ENCODE results near the gene EIF3A.
A peak's percentile ranks its signal among the peaks of the same experiment; 100 is the strongest.
"Not testable (repeated sequence)": the region's sequence is repeated elsewhere in the genome, so short reads cannot be mapped to it uniquely, and the experiment has no call there.

EIF3A gene

DNA sequence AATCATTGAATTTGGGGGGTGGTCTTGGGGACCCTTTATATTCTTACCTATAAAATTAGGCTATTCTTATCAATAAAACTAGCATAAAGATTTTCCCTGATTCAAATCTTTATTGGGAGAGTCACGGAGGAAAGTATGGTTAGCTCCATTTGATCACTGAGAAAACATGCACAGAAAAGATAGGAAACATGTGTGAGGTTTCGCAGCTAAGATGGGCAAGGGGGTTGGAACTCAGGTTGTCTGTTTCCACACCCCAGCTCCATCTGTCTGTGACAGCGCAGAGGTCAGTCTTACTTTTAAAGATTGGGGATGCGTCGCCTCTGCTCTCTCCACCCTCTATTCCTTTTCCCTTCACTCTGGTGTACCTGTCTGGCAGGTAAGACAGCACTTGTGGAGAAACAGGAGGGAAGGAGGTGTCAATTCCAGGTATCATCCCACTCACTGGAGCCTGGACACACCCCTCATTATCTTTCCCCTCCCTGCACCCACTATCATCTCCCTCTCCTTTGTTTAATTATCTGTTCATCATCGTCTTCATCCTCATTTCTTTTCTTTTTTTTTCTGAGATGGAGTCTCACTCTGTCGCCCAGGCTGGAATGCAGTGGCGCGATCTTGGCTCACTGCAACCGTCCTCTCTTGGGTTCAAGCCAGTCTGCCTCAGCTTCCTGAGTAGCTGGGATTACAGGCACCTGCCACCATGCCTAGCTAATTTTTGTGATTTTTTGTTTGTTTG lies 20.9 kb upstream of the EIF3A start:
- no peak for DNase-seq (ENCODE audit: low spot score)

DNA sequence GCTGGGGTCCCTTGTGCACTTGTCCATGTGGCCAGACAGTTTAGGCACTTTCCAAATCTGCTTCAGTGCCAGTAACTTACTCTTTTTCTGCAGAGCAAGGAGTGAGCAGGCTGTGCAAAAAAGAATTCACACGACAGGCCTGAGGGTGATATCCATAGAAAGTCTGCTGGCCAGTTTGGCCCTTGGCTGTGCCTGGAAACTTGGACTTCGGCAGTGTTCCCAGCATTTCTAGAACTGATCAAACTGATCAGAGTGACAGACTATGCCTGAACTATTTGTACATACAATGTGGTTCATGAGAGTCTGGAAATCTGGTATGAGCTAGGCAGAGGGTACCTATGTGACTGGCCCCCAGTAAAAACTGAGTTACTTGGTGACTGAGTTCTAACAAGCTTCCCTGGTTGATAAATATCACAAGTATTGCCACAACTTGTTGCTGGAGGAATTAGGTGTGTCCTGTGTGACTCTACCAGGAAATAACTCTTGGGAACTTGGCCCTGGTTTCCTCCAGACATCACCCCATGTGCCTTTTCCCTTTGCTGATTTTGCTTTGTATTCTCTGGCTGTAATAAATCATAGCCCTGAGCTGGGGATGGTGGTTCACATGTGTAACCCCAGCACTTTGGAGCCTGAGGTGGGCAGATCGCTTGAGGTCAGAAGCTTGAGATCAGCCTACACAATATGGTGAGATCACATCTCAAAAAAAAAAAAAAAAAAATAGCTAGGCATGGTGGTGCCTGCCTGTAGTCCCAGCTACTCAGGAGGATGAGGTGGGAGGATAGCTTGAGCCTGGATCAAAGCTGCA lies 20.0 kb upstream of the EIF3A start:
- no peak for DNase-seq (ENCODE audit: low spot score)

DNA sequence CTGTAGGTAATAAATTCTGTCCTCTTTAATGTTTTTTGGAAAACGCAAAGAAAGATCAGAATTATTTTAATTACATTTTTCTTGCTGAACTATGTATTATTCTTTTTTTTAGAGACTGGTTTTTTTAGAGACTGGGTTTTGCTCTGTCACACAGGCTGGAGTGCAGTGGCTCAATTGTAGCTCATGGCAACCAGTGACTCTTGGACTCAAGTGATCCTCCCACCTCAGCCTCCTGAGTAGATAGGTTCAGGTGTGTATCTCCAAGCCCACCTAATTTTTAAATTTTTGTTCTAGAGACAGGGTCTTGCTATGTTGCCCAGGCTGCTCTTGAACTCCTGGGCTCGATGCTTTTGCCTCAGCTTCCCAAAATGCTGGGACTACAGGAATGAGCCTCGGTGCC lies 18.0 kb upstream of the EIF3A start:
- no peak for DNase-seq (ENCODE audit: low spot score)

DNA sequence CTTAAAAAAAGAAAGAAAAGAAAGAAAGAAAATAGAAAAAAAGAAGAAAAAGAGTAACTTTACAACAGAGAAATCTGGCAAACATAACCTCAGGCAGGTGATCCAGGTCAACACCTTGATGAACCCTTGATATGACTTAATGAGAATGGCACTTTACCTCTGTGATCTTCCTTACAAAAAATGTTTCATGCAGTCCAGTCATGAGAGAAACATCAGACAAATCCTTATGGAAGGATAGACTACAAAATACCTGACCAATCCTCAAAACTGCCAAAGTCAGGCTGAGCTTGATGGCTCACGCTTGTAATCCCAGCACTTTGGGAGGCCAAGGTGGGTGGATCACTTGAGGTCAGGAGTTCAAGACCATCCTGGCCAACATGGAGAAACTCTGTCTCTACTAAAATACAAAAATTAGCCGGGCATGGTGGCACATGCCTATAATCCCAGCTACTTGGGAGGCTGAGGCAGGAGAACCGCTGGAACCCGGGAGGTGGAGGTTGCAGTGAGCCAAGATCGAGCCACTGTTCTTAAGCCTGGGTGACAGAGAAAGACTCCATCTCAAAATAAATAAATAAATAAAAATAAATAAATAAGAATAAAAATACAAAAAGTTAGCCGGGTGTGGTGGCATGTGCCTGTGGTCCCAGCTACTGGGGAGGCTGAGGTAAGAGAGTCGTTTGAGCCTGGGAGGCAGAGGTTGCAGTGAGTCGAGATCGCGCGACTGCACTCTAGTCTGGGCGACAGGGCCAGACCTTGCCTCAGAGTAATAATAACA lies 16.2 kb upstream of the EIF3A start:
- not testable (repeated sequence) for DNase-seq (ENCODE audit: low spot score)

DNA sequence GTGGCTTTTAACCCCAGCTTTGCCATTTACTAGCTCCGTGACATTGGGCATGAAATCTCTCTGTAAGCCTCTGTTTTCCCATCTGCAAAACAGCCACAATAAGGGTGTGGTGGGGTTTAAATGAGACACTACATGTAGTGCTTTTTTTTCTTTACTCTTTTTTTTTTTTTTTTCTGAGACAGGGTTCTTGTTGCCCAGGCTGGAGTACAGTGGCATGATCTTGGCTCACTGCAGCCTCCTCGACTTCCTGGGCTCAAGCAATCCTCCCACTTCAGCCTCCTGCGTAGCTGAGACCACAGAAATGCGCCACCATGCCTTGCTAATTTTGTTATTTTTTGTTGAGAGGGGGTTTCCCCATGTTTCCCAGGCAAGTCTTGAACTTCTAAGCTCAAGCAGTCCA lies 15.0 kb upstream of the EIF3A start:
- no peak for DNase-seq (ENCODE audit: low spot score)

DNA sequence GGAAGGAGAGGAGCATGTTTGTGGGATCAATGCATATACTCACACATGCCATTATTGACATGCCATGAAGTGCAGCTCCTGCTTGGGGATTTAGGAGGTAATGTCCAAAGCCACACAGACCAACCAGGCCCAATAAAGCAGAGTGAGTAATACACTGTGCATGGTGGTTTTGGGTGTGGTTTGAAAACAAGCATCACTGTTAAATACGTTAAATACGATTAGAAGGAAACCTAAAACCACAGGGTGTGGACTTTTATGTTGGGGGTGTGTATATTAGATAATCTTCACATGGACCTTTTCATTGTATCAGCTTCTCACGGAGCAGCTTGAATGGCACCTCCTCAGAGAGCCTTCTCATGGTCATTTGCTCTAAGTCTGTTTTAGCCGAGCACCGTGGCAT lies 10.4 kb upstream of the EIF3A start:
- DNase-seq (ENCODE audit: low spot score) = no peak

DNA sequence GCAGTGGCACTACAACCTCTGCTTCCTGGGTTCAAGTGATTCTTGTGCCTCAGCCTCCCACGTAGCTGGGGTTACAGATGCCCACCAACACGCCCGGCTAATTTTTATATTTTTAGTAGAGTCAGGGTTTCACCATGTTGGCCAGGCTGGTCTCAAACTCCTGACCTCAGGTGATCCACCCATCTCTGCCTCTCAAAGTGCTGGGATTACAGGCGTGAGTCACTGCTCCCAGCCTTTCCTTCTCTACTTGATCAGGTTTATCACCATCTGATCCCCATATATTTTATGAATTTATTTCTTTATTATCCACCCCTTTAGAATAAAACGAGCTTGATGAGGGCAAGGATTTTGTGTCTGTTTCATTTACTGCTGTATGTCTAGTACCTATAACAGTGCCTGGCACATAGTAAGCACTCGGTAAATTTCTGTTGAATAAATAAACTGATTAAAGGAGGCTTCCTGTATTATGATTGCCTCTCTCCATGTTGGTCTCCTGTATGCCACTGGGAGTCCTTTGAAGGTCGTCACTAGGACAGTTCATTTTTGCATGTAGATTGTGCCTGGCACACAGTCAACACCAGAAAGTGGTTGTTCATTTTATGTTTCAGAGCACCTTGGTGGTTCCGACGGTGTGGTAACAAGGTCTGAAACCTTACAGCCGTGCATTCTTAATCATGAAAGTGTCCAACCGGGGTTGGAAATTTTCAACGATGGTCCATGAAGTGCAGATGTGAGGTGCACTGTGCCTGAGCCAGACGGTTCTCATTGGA lies 9.6 kb upstream of the EIF3A start:
- DNase-seq (ENCODE audit: low spot score) = no peak

DNA sequence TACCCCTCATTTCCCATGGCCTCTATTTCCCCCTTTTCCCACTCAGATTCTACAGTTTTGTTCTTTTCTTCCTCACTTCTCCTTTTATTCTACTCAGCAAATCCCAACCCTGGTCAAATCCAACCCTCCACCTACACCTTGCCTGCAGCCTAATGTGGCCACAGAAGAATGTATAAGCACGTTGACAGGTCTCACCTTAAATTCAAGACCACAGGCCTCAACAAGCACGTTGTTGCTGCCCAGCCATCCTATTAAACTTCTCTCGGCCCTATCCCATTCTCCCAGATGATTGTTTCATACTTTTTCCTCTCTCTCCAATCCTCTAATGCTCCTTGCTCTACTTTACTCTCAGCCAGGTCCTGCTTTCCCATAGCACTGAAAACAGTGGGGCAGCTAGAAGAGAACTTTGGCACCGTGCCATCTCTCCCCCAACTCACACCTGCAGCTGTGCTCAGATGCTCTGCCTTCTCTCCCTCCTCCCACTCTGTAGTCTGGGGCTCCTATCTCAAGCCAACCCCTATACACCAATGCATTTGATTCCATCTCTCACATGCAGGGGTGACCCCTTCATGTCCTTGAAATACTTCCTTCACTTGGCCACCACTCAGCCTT lies 6.8 kb upstream of the EIF3A start:
- DNase-seq (ENCODE audit: low spot score) = no peak

DNA sequence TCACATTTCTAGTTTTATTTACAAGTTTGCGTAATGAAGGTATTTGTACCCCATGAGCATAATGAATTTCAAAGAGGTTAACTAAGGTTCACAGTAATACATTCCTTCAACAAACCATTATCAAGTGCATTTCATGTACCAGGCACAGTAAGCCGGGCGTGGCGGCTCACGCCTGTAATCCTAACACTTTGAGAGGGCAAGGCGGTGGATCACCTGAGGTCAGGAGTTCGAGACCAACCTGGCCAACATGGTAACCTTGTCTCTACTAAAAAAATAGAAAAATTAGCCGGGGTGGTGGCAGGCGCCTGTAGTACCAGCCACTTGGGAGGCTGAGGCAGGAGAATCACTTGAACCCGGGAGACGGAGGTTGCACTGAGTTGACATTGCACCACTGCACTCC lies 4.3 kb upstream of the EIF3A start:
- peak; percentile 13 for DNase-seq (ENCODE audit: low spot score)

DNA sequence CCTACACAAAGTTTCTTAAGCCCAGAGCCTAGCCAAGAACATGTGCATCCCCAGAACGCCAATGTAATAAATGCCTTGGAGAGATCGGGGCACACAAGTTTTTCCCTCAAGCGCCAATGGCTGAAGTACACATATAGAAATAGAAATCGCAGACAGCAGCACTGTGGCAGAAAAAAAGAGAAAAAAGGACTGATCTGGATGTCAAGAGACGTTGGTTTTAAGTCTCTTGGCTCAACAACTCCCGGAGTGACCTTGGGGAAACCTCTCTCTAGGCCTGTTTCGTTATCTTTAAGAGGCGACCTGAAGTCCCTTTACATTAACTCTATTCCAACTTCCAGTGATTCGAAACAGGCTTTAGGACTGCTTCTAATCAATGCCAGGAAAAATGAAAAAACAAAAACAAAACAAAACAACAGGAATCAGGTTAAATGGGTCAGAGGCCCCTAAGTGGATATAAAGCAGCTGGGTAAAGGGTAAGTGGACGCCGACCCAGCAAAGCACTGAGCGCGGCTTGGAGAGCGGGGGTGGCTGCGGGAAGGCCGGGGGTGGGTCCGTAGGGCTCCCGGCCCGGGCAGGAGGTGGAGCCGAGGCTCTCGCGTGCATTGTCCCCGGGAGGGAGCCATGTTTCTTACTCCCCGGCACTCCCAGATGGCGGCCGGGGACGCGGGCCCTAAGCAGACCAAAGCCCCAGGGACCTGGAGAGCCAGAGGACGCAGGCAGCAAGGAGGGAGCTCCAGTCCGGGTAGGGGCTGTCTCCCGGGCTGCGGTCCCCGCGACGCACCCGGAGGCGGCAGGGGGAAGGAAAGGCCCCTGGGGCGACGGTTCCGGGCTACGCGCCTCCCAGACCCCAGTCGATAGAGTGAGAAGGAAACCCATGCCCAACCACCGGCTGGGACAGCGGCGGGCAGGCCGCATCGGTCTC lies 757 bp downstream of the EIF3A start:
- DNase-seq (ENCODE audit: low spot score) = peak; percentile 72

DNA sequence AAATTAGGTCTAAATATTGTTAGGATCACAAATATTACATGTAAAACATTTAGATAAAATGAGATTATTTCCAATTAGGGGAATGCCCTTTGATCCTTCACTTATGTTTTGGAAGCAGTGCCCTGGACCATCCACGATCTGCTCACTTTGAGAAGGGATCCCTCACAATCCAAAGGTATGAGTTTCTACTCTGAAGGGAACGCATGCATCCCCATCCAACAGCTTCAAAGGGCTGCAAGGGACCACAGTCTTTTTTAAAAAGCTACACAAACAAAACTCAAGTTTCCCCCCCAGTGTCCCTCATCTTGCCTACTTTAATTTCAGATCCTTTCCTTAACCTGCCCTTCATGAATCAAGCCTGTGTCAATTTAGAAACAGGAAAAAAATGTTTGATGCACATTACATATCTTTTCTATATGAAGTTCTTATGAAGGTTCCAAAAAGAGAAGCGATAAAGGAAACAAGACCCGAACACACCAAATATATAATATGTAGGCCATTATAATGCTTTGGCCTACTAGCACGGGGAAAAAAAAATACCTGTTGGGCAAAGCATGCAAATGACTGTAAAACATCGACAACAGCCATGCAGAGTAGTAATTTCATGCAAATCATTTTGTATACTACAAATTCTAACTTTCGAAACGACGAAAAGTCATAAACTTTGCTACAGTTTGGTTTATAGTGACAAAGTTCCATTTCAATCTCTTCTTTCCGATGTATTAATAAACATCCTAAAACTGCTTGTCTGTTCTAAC lies 2.0 kb downstream of the EIF3A start:
- DNase-seq (ENCODE audit: low spot score) = peak; percentile 12

DNA sequence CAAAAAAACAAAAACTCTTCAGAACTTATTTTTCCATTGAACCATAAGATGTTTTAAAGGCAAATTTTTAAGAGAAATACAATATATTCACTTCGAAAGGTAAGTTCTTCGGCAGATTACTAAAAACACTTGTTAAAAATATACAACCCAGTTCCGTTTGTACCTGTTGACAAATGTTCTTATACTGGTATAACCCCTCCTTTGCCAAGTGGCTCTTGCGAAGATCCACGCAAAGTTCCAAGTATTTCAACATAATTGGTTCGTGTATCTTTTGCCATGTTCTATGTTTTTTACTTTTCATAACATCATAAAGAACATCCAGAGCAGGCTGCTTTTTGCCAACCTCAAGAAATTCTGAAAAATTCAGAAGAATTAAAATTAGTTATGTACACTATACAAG lies 7.0 kb downstream of the EIF3A start:
- DNase-seq (ENCODE audit: low spot score) = no peak

DNA sequence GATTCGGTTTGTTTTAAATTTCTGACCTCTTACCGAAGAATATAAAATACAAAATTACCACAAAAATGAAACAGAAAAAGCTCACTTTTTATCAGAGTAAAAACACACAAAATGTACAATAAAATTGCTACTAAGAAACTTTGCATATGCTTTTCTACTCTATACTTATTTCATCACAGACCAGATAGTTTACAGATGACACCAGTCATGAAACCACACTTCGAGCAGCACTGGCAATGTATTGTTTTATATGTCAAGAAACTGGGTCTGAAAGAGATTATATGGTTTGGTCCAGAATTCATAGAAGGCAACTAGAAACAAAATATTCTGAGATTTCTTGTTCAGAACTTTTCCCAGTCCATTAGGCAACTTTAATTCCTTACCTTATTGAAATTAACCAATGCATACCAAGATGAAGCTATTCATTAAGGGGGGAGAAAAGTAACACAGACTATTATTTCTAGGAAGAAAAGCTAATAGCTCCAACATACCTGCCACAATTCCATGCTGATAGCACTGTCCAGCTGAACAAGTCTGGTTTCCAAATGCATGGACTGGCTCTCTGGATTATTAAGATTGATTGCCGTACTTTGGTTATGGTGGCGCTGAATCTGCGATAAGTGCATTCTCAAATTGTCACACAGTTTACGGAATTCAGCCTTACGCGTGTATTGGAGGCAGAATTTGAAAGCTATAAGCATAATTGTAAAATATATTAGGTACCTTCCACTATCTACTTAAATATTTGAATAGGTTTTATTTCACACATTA lies 10.0 kb downstream of the EIF3A start:
- DNase-seq (ENCODE audit: low spot score) = no peak

DNA sequence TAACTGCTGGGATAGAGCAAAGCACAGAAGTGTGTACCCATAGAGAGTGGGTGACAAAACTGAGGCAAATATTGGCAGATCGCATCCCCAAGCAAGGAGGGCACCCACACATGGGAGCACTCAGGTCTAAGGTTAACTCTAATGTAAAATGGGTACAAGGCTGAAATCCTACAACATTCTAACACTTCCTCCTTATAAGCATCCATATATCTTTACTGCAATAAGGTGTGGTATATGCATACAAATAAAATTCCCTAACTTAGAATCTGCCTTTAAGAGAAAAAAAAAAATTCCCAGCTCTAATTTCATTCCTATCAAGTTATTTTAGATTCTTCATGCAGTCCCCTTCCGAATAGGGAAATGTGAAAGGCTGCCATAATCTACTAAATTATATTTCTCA lies 18.7 kb downstream of the EIF3A start:
- DNase-seq (ENCODE audit: low spot score) = no peak

DNA sequence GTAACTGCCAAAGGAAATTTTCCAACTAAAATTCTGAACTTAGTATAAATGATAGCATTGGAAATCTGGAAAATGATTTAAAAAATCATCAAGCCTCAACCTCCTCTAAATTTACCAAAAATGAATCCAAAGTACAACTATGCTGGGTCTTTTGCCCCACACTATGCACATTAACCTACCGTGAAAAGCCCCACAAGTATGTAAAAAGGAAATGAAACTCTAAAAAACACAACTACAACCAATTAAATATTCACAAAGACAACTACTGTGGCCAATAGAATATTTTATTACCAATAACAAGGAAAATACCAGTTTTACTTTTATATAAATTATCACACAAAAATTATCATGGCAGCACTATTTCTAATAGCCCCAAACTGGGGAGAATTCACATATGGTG lies 19.3 kb downstream of the EIF3A start:
- no peak for DNase-seq (ENCODE audit: low spot score)

DNA sequence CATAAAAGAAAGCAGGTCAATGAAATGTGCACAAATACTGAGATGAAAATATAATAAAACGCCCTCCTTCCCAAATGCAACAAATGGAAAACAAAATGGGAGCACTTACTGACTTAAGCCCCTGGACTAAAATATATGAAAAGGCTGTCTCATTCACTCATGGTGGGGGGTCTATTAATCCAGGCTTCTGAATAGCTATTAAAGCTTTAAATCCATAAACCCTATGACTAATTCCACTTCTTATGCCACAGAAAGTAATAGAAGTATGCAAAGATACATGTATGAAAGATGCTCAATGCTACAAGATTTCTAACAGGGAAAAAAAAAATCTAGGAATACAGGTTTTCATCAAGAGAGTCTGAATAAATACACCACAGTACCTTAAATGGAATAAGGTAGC lies 20.5 kb downstream of the EIF3A start:
- DNase-seq (ENCODE audit: low spot score) = no peak

DNA sequence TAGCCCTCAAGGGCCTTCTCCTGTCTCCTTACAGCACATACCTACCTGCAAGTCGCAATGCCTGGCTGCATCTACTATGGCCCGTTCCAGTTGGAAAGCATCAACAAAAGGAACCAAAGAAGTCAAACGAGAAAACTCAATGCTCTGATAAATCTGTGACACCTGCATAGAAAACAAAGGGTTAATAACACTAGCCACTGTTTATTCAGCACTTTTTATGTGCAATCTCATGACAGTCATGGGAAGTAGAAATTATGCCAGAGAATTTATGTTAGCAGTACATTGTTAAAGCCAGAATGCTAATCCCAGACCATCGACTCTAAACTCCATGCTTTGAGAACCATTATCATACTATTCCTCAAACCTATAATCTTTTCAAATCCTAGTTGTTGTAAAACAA lies 21.1 kb downstream of the EIF3A start:
- no peak for DNase-seq (ENCODE audit: low spot score)

DNA sequence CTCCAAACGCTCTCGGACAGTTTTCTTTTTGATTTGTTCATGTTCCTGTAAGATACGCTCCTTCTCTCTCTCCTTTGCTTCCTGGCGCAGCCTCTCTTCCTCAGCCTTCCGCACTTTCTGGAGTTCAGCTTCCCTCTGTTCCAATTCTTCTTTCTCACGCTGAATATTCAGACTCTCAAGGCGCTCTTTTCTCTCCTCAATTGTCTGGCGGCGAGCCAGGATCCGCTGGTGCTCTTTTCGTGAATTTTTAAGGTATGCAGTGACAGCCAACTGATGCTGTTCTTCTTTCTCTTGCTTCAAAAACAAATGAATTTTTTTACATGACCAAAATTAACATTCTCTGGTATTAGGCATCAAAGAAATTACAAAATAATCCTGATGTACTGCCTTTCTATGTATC lies 22.6 kb downstream of the EIF3A start:
- no peak for DNase-seq (ENCODE audit: low spot score)

DNA sequence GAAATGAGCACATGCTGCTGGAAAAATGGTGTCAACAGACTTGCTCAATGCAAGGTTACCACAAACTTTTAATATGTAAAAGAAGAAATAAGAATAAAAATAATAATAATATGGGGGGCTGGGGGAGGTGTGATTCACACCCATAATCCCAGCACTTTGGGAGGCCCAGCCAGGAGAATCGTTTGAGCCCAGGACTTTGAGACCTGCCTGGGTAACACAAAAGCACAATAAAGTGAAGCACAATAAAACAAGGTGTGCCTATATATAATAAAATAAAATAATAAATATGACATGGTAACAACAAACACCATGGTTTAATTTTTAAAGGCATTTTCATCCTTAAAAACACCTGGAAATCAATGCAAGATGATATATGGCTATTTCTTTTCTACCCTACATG lies 25.1 kb downstream of the EIF3A start:
- DNase-seq (ENCODE audit: low spot score) = no peak
